ENCODE measurements around the gene PHF1. TPM values are rescaled to one million over a fixed set of nuclear protein-coding genes. Genes with fewer than 3 reads are reported as not detected.

The PHF1 gene
- total RNA-seq, 1 donor from 2014 or later, result 83.4 TPM

GRCh38 chr6:33430334-33430733 is 19.5 kb downstream of the PHF1 start:
- H3K27ac Mint-ChIP-seq, result peak overlapping the region; percentile 60
- DNase-seq (no peak), ATAC-seq (ENCODE audit: low read depth) (no peak)
- no peaks in the 10 kb centered on the region for H3K9me3 Mint-ChIP-seq
- POLR2A ChIA-PET, result interaction anchor here (0.7 to 3.3 kb wide), 12 partner anchors 13 to 281 kb away, joined by 4 to 28 read pairs (median 8); partner anchors contain the start of genes BAK1, CUTA, RPS18 and SYNGAP1
- intact Hi-C loops (cut with micrococcal nuclease), result loop anchor here (5.0 kb wide), 2 partner anchors 223 to 357 kb away; partner anchors contain the start of genes LEMD2 and RING1
- no peak for TF ChIP-seq CTCF (IDR thresholded peaks at IDR 0.05)
- peaks cover 82% of the 10 kb centered on the region for H3K4me1 Mint-ChIP-seq
- H3K36me3 Mint-ChIP-seq (ENCODE audit: low read depth), result peaks cover 3% of the 10 kb centered on the region
- H3K27me3 Mint-ChIP-seq, result no peaks in the 10 kb centered on the region
- H3K4me3 Mint-ChIP-seq, result peak overlapping the region; percentile 67
- CTCF ChIA-PET, result interaction anchor here (0.7 to 2.6 kb wide), 7 partner anchors 11 to 202 kb away, joined by 3 to 9 read pairs (median 3); partner anchors contain the start of genes B3GALT4, CUTA, SYNGAP1 and ZBTB9

DNA sequence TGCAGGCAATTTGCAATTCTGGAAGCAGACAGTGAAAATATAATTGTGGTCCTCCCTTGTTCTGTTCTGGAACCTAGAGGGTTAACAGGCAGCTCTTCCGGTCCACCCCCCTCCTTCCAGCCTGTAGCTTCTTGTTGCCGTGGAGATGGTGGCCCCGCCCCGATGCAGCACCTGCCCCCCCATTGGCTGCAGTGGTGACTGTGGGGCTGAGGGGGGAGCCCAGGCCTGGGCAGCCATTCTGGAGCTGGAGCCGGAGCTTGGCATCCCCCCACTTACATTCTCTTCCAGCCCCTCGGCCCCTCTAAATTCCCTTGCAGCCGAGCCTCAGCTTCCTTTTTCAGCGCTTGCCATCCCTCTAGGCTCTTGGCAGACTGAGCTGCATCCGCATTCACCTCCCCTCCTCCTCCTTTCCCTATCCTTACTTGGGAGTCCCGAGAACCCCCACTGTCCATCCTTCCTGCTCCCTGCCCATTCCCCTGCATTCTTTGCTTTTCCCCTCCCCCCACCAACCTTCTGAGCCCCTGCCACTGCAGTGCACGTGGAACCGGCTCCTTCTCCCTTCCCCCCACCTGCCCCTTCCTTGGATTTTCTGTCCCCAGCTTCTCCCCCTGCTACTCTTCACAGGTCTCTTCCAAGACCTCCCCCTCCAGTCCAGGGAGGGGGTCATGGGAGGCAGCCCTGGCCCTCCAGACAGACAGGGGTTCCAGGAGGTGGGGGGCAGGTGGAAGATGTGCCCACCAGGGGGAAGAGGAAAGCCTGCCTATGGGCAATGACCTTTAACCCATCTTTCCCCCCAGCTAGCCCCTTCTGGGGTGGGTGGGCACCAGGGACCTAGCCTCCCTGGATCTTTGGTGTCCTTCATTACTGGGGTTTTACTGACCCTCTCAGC is 20.4 kb downstream of the PHF1 start:
- ChIA-PET CTCF (interaction anchor here (0.7 to 2.6 kb wide), 6 partner anchors 12 to 201 kb away, joined by 3 to 9 read pairs (median 4); partner anchors contain the start of genes B3GALT4, CUTA, SYNGAP1 and ZBTB9), POLR2A (interaction anchor here (0.6 to 3.3 kb wide), 19 partner anchors 9 to 280 kb away, joined by 3 to 28 read pairs (median 6); partner anchors contain the start of genes B3GALT4, BAK1, CUTA and RPS18)
- TF ChIP-seq CTCF (IDR thresholded peaks at IDR 0.05), result no peak
- no peaks in the 10 kb centered on the region for H3K27me3 Mint-ChIP-seq
- peaks cover 78% of the 10 kb centered on the region for H3K4me1 Mint-ChIP-seq
- intact Hi-C loops (cut with micrococcal nuclease), result loop anchor here (5.0 kb wide), 2 partner anchors 224 to 356 kb away; partner anchors contain the start of genes LEMD2 and RING1
- H3K9me3 Mint-ChIP-seq, result no peaks in the 10 kb centered on the region
- H3K27ac Mint-ChIP-seq, result peak overlapping the region; percentile 60
- ATAC-seq (ENCODE audit: low read depth) (peak; percentile 56), DNase-seq (peak; percentile 69)
- H3K4me3 Mint-ChIP-seq, result peak overlapping the region; percentile 67
- peaks cover 12% of the 10 kb centered on the region for H3K36me3 Mint-ChIP-seq (ENCODE audit: low read depth)

DNA sequence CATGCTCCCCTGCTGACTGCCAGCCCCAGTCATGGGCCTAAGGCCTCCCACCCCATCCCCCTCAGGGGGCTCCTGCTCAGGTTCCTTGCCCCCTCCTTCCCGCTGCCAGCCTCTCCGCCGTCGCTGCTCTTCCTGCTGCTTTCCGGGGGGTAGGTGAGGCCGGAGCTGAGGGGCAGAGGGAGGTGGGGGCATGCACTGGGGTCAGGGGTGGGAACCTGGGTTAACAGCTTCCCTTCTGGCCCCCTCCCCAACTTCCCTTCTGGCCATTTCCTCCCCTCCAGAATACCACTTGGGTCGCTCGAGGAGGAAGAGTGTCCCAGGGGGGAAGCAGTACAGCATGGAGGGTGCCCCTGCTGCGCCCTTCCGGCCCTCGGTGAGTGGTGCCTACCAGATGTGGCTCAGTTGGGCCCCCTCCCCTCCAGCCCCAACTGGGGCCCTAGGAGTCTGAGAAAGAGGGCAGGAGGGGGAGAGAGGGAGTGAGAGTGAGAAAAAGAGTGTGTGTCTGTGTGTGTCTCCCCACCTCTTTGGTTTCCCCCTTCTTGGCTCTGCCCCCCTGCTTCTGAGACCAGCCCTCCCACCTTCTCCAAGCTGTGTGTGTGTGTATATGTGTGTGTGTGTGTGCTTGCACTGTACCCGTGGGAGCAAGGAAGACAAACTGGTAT is 21.2 kb downstream of the PHF1 start:
- ATAC-seq (ENCODE audit: low read depth), result peak; percentile 47
- peak overlapping the region; percentile 67 for H3K4me3 Mint-ChIP-seq
- intact Hi-C loops (cut with micrococcal nuclease), result loop anchor here (1.0 to 5.0 kb wide), 3 partner anchors 22 to 355 kb away; partner anchors contain the start of genes LEMD2, RING1 and ZBTB9
- POLR2A ChIA-PET, result interaction anchor here (0.5 to 3.3 kb wide), 15 partner anchors 9 to 279 kb away, joined by 3 to 28 read pairs (median 5); partner anchors contain the start of genes CUTA, RPS18, SYNGAP1 and UQCC2
- H3K9me3 Mint-ChIP-seq, result no peaks in the 10 kb centered on the region
- H3K27me3 Mint-ChIP-seq, result no peaks in the 10 kb centered on the region
- H3K27ac Mint-ChIP-seq, result peak overlapping the region; percentile 60
- peak; percentile 47 for DNase-seq
- peaks cover 70% of the 10 kb centered on the region for H3K4me1 Mint-ChIP-seq
- H3K36me3 Mint-ChIP-seq (ENCODE audit: low read depth), result peaks cover 19% of the 10 kb centered on the region
- no peak for TF ChIP-seq CTCF (IDR thresholded peaks at IDR 0.05)
- CTCF ChIA-PET, result interaction anchor here (0.8 to 2.6 kb wide), 3 partner anchors 13 to 41 kb away, joined by 3 to 9 read pairs (median 5); partner anchors contain the start of genes CUTA, SYNGAP1 and ZBTB9

DNA sequence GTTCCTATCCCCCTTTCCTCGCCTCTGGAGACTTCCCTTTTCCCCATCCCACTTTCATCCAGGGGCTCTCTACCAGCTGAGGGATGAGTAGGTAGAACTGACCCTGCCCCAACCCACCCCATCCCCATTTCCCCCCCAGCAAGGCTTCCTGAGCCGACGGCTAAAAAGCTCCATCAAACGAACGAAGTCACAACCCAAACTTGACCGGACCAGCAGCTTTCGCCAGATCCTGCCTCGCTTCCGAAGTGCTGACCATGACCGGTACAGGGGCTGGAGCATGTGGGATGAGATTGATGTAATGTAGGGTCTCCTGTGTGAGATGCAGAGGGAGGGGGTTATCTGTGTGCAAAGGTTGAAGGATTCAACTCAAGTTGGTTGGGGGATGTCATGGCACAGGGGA is 21.7 kb downstream of the PHF1 start:
- no peaks in the 10 kb centered on the region for H3K9me3 Mint-ChIP-seq
- CTCF ChIA-PET, result interaction anchor here (0.8 kb wide), 1 partner anchor 42 kb away, joined by 3 read pairs; no protein-coding TSS in a partner anchor
- intact Hi-C loops (cut with micrococcal nuclease), result loop anchor here (1.0 to 5.0 kb wide), 3 partner anchors 22 to 355 kb away; partner anchors contain the start of genes LEMD2, RING1 and ZBTB9
- H3K36me3 Mint-ChIP-seq (ENCODE audit: low read depth), result peaks cover 24% of the 10 kb centered on the region
- peaks cover 64% of the 10 kb centered on the region for H3K4me1 Mint-ChIP-seq
- no peak for TF ChIP-seq CTCF (IDR thresholded peaks at IDR 0.05)
- ATAC-seq (ENCODE audit: low read depth) (no peak), DNase-seq (no peak)
- H3K4me3 Mint-ChIP-seq, result peak overlapping the region; percentile 67
- H3K27me3 Mint-ChIP-seq, result no peaks in the 10 kb centered on the region
- peak overlapping the region; percentile 60 for H3K27ac Mint-ChIP-seq
- POLR2A ChIA-PET, result interaction anchor here (0.5 to 3.3 kb wide), 11 partner anchors 9 to 321 kb away, joined by 3 to 28 read pairs (median 4); partner anchors contain the start of genes CUTA, RPS18, SYNGAP1 and UQCC2
